Effector CD4-positive, alpha-beta T cell (primary cell): Measurements from ENCODE around the gene CUL2.
"Not testable (repeated sequence)": the region's sequence is repeated elsewhere in the genome, so short reads cannot be mapped to it uniquely, and the experiment has no call there.

Experiments
- DNase-seq: peaks from one replicate; pipeline ENCODE4 v3.0.0-alpha.2; 2020

The CUL2 gene

GRCh38 chr10:35017608-35018007 is 72.5 kb downstream of the CUL2 start:
- DNase-seq: no peak

DNA sequence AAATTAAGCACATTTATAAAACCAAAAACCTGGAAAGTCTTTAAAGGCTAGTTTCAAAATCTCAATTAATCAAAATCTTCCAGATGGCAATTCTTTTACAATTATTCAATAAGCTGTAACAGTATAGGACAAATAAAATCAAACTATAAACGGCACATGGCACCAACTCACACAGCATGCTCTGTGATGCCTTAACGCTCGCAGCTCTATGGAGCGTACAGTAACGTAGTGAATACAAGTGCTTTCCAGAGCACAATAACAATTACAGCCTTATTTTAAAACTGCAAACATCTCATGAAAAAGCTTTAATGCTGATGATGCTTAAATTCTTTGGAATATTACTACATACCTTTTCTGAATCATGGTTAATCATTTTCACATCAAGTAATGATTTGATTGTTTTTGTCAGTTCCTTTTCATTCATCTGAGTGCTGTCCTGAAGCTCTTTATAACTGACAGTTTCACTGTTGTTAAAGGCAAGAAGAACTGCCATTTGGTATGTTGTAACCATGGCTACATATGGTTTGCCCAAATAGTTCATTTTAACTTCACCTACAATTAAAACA is 74.2 kb downstream of the CUL2 start:
- DNase-seq: no peak

GRCh38 chr10:35012781-35013180 is 77.4 kb downstream of the CUL2 start:
- no peak for DNase-seq

- peak; percentile 7 for DNase-seq
Observed at GRCh38 chr10:35011771-35012191, 78.4 kb downstream of the CUL2 start.

DNA sequence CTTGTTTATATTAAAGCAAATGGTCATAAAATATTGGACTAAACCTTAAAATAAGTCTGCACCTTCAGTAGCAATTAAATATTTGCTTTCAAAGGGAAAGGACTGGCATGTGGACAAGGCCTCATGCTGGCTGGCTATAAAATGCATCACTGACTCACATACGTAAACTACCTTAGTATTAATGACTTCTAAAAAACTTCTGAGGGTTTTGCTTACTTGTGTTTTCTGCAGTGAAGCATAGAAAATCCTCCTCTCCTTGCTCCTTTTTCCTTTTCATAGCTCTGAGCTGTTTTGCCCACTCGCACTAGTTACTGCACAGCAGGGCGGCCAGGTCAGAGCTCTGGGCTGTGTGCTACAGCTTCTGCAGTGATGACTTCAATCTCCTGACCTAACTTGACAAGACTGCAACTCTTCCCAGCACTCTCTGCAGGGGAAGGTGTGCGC is 82.3 kb downstream of the CUL2 start:
- no peak for DNase-seq

- DNase-seq: no peak
Observed at GRCh38 chr10:35006836-35007235, 83.3 kb downstream of the CUL2 start.

- no peak for DNase-seq
Observed at GRCh38 chr10:35005868-35006267, 84.3 kb downstream of the CUL2 start.

DNA sequence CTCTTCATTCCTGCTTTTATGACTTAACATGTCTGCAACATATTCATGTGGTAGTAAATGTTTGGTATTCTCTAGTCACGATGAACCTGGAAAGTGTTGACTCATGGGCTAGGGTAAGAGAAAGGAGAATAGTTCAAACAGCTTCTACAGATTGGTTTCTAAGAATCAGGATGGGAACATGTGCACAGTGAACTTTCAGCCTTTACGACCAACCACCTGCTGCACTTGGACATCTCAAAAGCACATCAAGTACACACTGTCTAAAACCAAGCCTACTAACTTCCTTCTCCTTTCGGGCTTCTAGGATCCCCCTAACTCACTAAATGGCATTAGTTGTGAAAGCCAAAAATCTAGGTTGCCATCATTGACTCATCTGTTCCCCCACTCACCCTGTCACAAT is 85.5 kb downstream of the CUL2 start:
- DNase-seq: no peak

DNA sequence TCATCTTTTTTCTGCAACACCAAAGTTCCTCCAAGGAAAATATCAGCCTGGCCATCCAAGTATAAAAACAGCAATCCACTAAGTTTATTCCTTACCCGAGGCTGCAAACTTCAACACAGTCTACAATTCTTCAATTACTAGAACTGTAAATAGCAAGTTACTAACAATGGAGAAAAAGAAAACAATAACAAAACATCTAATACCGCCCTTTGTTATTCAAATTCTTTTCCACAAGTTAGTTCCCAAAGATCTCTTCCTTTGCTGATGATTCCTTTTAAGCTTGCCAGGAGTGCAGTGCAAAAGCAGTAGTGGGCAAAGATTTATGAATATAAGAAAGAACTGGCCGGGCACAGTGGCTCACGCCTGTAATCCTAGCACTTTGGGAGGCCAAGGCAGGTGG is 86.2 kb downstream of the CUL2 start:
- DNase-seq: no peak

DNA sequence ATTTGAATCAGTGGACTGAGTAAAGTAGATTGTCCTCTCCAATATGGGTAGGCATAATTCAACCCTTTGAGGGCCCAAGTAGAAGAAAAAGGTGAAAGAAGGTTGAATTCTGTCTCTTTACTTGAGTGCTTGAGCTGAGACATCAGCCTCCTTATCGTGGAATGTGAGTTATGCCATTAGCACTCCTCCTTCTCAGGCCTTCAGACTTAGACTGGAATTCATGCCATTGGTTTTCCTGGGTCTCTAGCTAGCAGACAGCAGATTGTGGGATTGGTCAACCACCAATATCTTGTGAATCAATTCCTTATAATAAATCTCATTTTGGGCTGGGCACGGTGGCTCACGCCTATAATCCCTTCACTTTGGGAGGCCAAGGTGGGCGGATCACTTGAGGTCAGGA is 89.2 kb downstream of the CUL2 start:
- no peak for DNase-seq

DNA sequence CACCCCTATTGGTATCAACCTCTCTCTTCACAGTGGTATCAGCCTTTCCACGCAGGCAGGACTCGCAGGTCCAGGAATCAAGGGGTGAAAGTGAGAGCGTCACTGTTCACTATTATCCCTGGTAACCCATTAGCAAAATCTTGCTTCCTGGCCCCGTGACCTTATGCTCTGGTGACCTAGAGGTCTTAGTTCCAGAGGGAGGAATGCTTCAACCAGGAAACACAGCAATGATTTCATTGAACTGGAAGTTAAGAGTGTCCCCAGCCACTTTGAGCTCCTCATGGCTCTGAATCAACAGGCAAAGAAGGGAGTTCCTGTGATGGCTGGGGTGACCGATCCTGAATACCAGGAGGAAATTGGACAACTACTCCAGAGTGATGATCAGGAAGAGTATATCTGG is 90.6 kb downstream of the CUL2 start:
- no peak for DNase-seq

GRCh38 chr10:34998940-34999339 is 91.2 kb downstream of the CUL2 start:
- DNase-seq: no peak

DNA sequence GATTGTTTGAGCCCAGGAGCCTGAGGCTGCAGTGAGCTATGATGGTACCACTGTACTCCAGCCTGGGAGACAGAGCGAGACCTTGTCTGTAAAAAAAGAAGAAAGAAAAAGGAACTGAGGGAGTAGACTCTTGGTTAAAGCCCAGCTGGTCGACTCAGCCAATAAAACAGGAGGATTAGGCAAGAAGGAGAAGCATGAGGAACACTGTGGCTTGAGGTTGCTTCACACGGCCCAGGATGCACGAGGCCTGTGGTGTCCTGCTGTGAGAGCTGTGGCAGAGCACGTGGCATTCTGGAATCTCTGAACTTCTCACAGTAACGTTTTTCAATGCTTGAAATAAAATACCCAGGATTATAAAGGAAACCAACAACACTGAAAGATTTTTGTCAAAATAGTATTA is 93.3 kb downstream of the CUL2 start:
- no peak for DNase-seq

GRCh38 chr10:34995925-34996324 is 94.2 kb downstream of the CUL2 start:
- no peak for DNase-seq

DNA sequence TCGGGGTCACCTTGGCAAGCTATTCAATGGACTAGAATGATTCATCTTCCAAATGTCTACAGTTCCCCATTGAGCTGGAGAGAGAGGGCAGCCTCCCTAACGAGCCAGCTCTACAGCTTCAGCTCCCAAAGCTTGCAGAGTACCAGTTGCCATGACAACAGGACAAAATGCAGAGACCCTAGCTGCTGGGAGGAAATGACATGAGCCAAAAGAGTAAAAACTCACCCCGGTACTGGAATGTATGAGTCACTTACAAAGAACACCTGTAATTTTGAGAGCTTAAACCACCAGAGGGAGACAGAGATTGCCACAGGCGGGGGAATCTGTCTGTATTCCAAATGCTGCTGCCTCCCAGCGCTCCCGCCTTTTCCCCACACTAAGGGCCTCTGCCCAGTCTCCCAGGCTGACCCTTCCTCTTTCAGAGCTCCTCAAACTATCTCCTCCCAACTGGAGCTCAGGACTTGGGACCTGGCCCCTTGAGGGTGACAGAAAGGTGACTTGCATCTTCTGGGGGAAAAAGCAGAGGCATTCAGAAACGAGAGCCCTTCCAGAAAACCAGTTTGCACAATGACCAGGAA is 95.5 kb downstream of the CUL2 start:
- DNase-seq: peak; percentile 9

DNA sequence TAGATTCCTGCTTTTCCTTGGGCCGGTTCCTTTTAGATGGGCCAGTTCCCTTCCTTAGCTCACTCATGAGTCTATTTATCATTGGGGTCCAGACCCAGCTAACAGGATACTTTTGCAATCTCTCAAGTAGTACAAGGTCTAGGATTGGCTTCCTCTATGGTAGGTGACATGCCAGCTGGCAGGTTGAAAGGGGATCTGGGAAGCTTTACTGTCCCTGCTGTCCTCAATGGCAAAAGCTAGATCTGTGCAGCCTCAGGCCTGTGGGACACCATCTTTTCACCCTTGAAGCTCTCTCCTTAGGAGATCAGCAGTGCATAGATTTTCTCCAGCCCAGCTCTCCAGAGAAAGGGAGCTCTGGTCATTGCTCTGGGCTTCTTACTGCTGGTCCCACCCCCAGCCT is 96.4 kb downstream of the CUL2 start:
- DNase-seq: no peak

- not testable (repeated sequence) for DNase-seq
Observed at GRCh38 chr10:34991117-34991516, 99.0 kb downstream of the CUL2 start.

DNA sequence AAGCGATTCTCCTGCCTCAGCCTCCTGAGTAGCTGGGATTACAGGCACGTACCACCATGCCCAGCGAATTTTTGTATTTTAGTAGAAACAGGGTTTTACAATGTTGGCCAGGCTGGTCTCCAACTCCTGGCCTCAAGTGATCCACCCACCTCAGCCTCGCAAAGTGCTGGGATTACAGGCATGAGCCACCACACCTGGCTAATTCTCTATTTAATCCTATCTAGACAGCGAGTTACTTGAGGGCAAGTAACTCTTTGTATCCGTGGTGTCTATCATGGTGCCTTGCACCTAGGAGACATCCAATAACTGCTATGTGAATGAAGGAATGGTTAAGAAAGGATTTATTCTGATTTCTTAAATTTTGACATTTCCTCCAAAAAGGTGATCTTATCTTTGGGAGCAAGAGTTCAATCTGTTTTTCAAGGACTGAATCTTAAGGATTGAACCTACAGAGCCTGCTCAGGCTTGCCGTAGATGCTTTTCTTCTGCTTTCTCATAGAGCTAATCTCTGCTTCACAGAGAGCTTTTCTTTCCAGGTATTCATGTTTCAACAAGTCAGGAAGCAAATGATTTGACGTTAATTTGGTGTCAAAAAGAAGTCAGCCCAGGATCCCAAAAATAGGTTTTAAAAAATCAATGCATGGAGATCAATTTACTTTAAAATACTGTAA is 101.6 kb downstream of the CUL2 start:
- DNase-seq: no peak

- no peak for DNase-seq
Observed at GRCh38 chr10:34985823-34986222, 104.3 kb downstream of the CUL2 start.

DNA sequence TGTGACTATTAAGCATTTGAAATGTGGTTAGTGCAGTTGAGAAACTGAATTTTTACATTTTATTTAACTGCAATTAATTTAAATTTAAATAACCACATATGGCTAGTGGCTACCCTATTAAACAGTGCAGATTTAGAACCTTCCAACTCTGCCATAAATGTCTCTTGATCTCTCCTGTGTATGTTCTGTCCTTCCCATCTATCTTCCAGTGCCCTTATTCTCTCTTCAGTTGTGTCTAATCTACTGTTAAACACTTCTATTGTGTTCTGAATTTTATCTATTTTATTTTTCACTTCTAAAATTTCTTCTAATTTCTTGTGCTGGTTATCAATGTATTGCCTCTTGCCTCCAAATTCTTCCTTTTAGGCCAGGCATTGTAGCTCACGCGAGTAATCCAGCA is 105.0 kb downstream of the CUL2 start:
- no peak for DNase-seq

GRCh38 chr10:34981844-34982243 is 108.3 kb downstream of the CUL2 start:
- no peak for DNase-seq

DNA sequence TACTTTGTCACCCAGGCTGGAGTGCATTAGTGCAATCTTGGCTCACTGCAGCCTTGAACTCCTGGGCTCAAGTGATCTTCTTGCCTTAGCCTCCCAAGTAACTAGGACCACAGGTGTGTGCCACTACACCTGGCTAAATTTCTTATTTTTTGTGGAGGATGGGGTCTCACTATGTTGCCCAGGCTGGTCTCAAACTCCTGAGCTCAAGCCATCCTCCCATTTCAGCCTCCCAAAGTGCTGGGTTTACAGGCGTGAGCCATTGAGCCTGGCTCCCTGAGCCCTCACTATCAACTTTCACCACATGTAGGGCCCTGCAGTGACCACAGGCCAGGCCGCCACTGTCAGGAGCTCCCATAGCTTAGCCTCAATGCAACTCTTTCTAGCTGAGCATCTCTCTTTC is 110.2 kb downstream of the CUL2 start:
- no peak for DNase-seq

- DNase-seq: no peak
Observed at GRCh38 chr10:34978080-34978479, 112.1 kb downstream of the CUL2 start.

DNA sequence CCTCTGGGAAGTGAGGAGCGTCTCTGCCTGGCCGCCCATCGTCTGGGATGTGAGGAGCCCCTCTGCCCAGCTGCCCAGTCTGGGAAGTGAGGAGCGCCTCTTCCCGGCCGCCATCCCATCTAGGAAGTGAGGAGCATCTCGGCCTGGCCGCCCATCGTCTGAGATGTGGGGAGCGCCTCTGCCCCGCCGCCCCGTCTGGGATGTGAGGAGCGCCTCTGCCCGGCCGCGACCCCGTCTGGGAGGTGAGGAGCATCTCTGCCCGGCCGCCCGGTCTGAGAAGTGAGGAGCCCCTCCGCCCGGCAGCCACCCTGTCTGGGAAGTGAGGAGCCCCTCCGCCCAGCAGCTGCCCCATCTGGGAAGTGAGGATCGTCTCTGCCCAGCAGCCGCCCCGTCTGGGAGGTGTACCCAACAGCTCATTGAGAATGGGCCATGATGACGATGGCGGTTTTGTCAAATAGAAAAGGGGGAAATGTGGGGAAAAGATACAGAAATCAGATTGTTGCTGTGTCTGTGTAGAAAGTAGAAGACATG is 113.7 kb downstream of the CUL2 start:
- not testable (repeated sequence) for DNase-seq
